MG63 (cell line): Measurements from ENCODE around the gene TTBK1. TPM values are rescaled to one million over a fixed set of nuclear protein-coding genes. Genes with fewer than 3 reads are reported as not detected.

ENCODE experiments used
- DNase-seq: peaks from one replicate; pipeline ENCODE4 v3.0.0-alpha.2; 2020
- H3K27me3 ChIP-seq: fragments of 250-450 bp; sonication (Bioruptor Pico); 2 replicates; pipeline ENCODE4 v1.5.1; 2020; ENCODE audit warnings: mild to moderate bottlenecking, moderate library complexity
- H3K36me3 ChIP-seq: fragments of 250-450 bp; sonication (Bioruptor Pico); 2 replicates; pipeline ENCODE4 v1.5.1; 2020; ENCODE audit warnings: mild to moderate bottlenecking, moderate library complexity
- H3K4me3 ChIP-seq: fragments of 250-450 bp; sonication (Bioruptor Pico); 2 replicates; pipeline ENCODE4 v1.5.1; 2020; ENCODE audit warnings: mild to moderate bottlenecking, moderate library complexity
- H3K9me3 ChIP-seq: fragments of 250-450 bp; sonication (Bioruptor Pico); 2 replicates; pipeline ENCODE4 v1.5.1; 2020; ENCODE audit warnings: mild to moderate bottlenecking, moderate library complexity
- total RNA-seq: library from RNA; depleted of rRNA; stranded (reverse); fragments of >200 nt; shearing (Covaris generic); gene quantifications from 2 replicates; pipeline ENCODE4 v1.2.3, GENCODE V29; 2014; ENCODE audit warnings: low replicate concordance

The TTBK1 gene
- total RNA-seq, 1 experiment from 2014 or later = not detected

DNA sequence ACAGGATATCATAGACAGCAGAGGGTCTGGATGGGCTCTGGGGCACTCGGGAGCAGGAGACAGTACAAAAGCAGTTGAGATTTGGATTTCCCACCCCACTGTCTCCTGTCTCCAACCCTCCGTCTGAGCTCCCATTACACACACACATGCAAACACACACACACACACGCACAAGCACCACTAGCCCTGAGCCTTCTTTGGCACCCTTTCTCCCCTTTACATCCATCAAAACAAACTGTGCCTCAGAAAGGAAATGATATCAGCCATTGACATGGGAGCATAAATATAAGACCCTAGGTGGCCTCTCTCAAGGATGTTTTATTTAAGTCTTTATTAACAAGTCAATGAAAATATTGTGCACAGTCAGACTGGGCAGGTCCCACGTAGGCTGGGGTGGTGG is 17.5 kb downstream of the TTBK1 start:
- no peak for DNase-seq
- Histone ChIP-seq H3K4me3 (no peak overlapping the region), H3K36me3 (no peaks in the 10 kb centered on the region), H3K9me3 (no peaks in the 10 kb centered on the region), H3K27me3 (no peaks in the 10 kb centered on the region)

DNA sequence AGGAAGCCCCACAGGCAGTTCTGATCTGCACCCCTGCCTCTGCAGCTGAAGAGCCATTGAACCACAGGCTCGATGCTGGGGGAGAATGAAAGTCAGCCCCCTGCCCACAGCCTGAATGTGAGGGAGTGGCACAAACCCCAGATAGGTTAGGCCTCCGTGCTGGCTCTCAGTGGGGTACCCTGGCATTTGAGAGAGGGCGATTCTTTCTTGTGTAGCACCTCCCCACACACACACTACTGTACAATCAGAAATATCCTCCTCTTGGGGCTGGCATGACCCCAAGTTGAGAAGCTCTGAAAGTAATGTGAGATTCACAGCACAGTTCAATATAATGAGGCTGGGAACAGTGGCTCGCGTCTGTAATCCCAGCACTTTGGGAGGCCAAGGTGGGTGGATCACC is 17.9 kb downstream of the TTBK1 start:
- Histone ChIP-seq H3K36me3 (no peaks in the 10 kb centered on the region), H3K4me3 (no peak overlapping the region), H3K27me3 (no peaks in the 10 kb centered on the region), H3K9me3 (no peaks in the 10 kb centered on the region)
- DNase-seq = no peak

DNA sequence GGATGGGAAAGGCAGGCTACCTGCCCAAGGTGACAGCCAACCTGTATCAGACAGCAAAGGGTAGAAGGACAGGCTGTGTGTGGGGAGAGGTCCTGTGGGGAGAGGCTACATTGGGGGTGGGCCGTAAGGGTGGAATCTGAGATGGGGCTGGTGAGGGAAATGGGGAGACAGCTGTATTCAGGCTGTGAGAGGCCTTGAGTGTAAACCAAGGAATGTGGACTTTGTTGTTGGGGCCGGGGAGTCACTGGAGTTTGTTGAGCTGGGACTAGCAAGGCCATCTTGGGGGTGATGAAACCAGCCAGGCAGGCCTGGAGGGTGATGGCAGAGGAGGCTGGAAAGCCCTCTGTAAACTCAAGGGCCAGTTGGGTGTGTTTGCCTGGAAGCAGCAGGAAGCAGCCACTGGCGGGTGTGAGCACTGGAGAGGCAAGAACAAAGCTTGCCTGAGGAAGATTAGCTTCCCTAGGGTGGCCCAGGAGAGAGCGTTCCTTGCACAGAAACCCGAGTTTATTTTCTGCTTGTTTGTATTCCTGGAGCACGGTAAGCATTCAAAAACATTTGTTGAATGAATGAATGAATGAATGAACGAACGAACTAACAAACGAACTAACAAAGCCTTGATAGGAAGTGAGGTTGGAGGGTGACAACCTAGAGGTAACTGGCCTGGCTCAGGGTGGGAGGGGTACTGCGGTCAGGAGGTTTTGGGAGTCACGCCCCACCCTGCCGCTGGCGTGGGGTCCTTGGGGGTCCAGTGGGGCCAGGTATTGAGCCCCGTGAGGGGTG is 18.9 kb downstream of the TTBK1 start:
- no peak overlapping the region for H3K4me3 ChIP-seq
- H3K36me3 ChIP-seq = no peaks in the 10 kb centered on the region
- no peaks in the 10 kb centered on the region for H3K9me3 ChIP-seq
- peak; percentile 72 for DNase-seq
- no peaks in the 10 kb centered on the region for H3K27me3 ChIP-seq

DNA sequence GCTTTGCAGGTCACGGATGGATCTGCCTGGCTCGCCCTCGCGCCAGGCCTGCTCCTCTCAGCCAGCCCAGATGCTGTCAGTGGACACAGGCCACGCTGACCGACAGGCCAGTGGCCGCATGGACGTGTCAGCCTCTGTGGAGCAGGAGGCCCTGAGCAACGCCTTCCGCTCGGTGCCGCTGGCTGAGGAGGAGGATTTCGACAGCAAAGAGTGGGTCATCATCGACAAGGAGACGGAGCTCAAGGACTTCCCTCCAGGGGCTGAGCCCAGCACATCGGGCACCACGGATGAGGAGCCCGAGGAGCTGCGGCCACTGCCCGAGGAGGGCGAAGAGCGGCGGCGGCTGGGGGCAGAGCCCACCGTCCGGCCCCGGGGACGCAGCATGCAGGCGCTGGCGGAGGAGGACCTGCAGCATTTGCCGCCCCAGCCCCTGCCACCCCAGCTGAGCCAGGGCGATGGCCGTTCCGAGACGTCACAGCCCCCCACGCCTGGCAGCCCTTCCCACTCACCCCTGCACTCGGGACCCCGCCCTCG is 19.6 kb downstream of the TTBK1 start:
- Histone ChIP-seq H3K4me3 (no peak overlapping the region), H3K36me3 (no peaks in the 10 kb centered on the region), H3K9me3 (no peaks in the 10 kb centered on the region), H3K27me3 (no peaks in the 10 kb centered on the region)
- no peak for DNase-seq

DNA sequence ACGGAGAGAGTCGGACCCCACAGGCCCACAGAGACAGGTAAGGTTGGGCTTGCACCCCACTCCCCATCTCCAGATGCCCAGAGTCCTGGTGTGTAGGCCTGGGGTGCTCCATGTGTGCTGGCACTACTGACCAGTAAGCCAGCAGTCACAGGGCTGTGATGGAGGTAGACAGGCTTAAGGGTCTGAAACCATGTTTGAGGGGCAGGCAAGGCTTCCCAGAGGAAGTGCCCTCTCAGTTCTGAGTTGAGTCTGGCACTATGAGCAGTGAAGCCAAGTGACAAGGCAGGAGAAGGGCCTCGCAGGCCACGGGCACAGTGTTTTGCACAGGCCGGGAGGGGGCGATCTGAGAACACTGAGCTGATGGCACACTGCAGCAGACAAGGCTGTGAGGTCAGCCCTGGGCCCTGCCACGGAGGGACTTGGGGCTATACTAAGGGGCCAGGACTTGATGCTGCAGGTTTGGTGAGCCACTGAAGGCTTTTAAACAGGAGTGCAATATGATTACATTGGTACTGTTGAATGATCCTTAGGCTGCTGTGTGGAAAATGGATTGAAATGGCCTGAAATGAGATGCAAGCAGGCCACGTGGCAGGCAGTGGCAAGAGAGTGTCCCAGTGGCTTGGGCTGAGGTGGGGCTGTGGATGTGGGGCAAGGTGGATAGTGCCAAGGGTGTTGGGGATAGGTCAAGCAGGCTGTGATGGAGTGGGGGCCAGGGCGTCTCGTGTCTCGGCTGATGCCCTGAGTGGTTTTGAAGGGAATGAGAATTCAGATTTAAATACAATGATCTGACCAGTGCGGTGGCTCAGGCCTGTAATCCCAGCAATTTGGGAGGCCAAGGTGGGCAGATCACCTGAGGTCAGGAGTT is 20.3 kb downstream of the TTBK1 start:
- peak; percentile 56 for DNase-seq
- no peak overlapping the region for H3K4me3 ChIP-seq
- no peaks in the 10 kb centered on the region for H3K36me3 ChIP-seq

DNA sequence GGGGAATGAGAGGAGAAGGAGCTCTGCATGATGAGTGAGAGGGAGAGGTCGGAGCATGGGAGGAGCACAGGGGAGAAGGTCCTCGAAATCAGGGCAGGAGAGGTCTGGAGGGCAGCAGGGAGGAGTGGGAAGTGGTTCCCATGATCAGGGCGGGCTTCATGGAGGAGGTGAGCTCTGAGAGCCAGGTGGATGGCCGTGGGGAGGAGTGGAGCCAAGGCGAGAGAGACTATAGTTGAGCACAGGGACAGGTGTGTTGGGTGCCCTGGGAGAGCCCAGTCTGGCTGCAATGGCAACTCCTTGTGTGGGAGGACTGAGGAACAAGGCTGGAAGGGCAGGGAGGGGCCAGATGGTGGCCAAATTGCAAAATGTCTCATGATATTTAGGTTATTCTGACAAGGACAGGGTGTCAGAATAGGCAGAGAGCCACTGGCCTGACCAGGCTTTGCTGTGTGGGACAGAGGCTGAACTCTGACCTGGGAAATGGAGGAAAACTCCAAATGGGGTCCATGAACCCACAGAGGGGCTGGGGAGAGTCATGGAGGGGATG is 21.4 kb downstream of the TTBK1 start:
- DNase-seq = no peak
- Histone ChIP-seq H3K27me3 (no peaks in the 10 kb centered on the region), H3K36me3 (no peaks in the 10 kb centered on the region), H3K9me3 (no peaks in the 10 kb centered on the region), H3K4me3 (no peak overlapping the region)

More for the DNA sequence above, 20.3 kb downstream of the TTBK1 start:
- Histone ChIP-seq H3K9me3 (no peaks in the 10 kb centered on the region), H3K27me3 (no peaks in the 10 kb centered on the region)

DNA sequence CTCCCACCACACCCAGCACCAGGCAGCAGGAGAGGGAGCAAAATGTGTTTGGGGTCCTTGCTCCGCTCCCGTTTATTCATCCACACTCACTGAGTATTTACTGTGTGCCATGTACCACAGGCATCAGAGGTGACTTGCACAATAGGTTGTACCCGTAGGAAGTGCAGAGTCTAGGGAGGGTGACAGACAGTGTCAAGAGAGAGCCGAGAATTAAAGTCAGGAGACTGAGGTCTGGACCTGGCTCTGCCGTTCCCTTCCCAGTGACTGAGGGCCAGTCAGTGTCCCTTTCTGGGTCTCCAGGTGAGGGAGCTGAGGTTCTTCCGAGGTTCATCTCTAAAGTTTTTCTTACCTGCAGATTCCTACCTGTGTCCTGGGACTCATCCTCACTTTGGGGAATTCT is 22.3 kb downstream of the TTBK1 start:
- Histone ChIP-seq H3K27me3 (no peaks in the 10 kb centered on the region), H3K9me3 (no peaks in the 10 kb centered on the region), H3K4me3 (no peak overlapping the region), H3K36me3 (no peaks in the 10 kb centered on the region)
- DNase-seq = no peak

DNA sequence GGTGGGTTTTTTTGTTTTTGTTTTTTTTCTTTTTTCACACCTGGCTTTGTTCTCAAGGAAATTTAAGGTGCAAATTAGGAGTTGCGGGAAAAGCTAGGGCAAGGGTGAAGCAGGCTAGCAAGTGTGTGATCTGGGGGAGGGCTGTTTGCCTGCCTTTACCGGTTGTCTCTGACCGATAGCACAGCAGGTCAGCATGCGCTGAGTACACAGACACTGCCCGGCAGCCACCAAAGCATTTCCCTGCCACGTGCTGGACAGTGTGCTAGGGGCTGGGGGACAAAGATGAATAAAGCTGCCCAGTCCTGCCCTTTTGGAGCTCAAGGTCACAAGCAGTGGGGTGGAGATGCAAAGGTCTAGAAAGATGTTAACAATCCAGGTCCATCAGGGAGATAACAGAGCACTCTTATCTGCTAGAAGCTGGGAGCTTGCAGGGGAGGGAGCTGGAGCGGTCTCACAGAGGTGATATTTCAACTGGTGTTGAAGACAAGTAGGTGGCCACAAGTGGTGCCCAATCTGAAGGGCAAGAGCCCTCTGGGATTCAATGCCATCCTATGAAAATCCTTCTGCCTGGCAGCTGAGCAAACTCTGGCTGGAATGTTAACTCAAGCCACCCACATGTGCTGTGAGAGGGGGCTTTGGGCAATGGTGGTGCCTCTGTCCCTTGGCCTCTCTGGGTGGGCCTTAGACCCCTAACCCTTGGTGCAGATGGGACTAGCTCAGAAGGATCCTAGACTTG is 24.5 kb downstream of the TTBK1 start:
- no peak overlapping the region for H3K4me3 ChIP-seq
- no peaks in the 10 kb centered on the region for H3K9me3 ChIP-seq
- H3K27me3 ChIP-seq = no peaks in the 10 kb centered on the region
- no peaks in the 10 kb centered on the region for H3K36me3 ChIP-seq
- no peak for DNase-seq

DNA sequence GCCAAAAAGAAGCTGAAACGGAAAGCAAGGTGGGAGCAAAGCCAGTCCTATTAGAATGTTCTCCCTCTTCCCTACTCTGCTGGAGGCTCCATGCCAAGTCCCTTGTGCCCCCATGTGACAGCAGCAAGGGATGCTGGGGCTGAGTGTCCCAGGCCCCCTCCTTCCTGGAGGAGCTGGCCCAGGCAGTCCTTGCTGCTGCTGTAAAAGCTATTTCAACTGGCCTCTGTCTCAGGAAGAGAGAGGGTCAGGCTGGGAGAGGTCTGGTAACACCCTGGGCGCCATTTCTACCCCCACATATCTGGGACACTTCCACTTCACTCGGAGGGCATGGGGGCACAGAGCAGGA is 25.0 kb downstream of the TTBK1 start:
- H3K36me3 ChIP-seq = no peaks in the 10 kb centered on the region
- DNase-seq = no peak

DNA sequence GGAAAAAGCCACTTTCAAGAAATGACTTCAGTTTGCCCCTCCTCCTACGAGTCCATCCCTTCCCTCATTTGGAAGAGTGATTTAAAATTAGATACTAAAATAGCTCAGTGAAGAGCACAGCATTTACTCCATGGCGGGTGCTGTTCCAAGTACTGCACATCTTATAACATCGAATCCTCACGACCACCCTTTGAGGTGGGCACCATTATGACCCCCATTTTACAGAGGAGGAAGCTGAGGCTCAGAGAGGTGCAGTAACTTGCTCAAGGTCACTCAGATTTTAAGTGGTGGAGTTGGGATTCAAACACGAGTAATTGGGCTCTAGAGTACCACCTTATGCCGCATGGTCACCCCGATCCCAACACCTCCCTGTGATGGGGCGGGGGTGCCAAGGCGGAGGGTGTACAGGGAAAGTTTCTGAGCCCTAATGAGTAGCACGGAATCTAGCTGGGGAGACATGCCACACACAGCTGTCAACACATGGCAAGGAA is 25.5 kb downstream of the TTBK1 start:
- H3K27me3 ChIP-seq = no peaks in the 10 kb centered on the region
- H3K36me3 ChIP-seq = no peaks in the 10 kb centered on the region
- DNase-seq = no peak
- H3K9me3 ChIP-seq = no peaks in the 10 kb centered on the region
- H3K4me3 ChIP-seq = no peak overlapping the region

More for the DNA sequence above, 25.0 kb downstream of the TTBK1 start:
- Histone ChIP-seq H3K27me3 (no peaks in the 10 kb centered on the region), H3K9me3 (no peaks in the 10 kb centered on the region), H3K4me3 (no peak overlapping the region)

DNA sequence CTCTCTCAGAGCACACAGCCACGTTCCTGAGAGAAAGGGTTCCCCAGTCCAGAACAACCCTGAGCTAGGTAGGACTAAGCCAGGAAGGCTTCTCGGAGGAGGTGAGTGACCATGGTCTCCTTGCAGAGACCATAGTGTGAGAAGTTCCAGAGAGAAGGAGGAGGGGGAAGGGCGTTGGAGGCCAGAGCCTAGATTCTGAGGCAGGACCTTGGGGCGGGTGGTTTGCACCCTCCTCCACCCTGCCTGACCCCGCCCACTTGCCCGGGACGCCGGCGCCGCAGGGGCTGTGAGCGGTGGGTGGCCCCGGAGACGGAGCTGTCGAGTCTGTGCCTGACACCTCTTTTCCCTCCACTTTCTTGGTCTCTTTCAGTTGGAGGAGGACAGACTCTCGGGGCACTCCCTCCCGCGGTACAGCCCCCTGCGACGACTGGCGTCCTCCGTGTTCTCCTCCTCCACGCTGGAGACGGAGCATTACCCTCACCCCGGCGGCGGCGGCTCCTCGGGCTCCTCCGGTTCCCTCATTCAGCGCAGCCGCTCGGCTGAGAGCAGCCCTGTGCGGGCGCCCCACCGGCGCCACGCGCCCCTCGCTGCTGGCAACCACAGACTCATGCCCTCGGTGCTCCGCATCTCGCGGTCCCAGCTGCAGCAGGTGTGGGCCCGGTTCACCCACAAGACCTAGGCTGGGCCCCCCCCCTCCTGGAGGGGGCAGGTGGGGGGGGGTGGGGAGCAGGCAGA is 26.2 kb downstream of the TTBK1 start:
- H3K27me3 ChIP-seq = no peaks in the 10 kb centered on the region
- H3K9me3 ChIP-seq = no peaks in the 10 kb centered on the region
- no peak for DNase-seq
- H3K4me3 ChIP-seq = no peak overlapping the region
- no peaks in the 10 kb centered on the region for H3K36me3 ChIP-seq

DNA sequence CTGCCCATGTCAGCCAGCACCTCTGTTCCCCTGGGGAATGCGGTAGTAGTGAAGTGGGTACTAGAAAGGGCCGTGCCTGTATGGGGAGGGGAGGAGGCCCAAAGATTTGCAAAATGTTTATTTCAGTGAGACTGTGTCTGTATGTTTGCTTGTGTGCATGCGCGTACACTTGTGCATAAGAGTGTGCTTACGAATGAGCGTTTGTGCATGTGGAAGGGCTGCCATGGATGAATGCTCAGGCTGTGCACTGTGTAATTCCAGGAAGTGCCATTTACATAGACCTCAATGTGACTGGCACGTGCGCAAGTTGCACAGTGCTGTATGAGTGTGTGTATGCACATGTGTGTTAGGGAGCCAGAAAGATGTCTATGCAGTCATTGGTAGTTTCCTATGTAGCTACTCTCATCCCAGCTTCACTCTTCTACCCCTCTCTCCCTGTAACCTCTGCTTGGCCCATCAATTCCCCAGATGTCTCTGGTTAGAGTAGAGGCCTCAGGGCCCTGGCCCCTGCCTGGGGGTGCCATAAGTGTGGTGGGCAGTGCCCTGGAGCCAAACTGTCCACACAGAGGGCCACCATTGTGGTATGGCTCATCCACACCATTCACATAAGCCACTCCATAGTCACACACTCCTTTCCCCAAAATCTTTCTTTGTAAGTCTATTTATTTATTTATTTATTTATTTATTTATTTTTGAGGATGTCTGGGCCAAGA is 28.0 kb downstream of the TTBK1 start:
- no peak for DNase-seq
- no peak overlapping the region for H3K4me3 ChIP-seq
- no peaks in the 10 kb centered on the region for H3K9me3 ChIP-seq
- no peaks in the 10 kb centered on the region for H3K36me3 ChIP-seq
- H3K27me3 ChIP-seq = no peaks in the 10 kb centered on the region

DNA sequence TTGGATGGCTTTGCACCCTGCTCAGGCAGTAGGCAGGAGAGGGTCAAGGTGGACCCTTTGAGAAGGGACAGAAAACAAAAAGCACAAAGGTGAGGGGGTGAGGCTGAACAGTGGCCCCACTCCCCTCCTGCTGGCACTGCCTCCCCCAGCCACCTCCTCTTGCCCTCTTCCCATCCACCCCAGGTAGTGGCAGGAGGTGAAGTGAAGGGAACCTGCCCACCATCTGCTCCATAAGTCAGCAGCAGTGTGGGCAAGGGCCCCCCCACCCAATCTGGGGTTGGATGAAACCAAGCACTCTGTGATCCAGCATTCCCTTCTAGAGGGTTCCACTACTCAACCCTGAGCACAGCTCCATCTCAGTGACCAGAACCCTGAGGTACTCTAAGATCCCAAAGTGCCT is 28.7 kb downstream of the TTBK1 start:
- no peaks in the 10 kb centered on the region for H3K9me3 ChIP-seq
- no peak for DNase-seq
- H3K27me3 ChIP-seq = no peaks in the 10 kb centered on the region
- no peaks in the 10 kb centered on the region for H3K36me3 ChIP-seq
- H3K4me3 ChIP-seq = no peak overlapping the region

DNA sequence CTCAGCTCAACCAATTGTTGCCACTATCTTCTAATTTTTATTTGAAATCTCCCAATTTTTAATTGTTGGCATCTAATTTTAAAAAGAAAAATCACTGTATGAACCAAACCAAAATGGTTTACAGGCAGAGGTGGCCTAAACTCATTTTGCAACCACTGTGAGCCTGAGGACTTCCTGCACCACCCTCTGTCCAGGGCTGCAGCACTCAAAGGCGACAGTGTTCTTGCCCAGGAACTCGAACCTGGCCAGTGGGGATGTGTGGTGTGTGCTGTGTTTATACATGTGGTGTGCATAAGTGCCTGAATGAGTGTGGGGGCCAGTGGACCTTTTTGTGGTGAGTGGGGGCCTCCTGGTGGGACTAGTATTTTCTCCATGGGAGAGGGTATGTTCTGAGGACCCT is 30.4 kb downstream of the TTBK1 start:
- Histone ChIP-seq H3K9me3 (no peaks in the 10 kb centered on the region), H3K4me3 (no peak overlapping the region), H3K27me3 (no peaks in the 10 kb centered on the region), H3K36me3 (no peaks in the 10 kb centered on the region)
- no peak for DNase-seq

DNA sequence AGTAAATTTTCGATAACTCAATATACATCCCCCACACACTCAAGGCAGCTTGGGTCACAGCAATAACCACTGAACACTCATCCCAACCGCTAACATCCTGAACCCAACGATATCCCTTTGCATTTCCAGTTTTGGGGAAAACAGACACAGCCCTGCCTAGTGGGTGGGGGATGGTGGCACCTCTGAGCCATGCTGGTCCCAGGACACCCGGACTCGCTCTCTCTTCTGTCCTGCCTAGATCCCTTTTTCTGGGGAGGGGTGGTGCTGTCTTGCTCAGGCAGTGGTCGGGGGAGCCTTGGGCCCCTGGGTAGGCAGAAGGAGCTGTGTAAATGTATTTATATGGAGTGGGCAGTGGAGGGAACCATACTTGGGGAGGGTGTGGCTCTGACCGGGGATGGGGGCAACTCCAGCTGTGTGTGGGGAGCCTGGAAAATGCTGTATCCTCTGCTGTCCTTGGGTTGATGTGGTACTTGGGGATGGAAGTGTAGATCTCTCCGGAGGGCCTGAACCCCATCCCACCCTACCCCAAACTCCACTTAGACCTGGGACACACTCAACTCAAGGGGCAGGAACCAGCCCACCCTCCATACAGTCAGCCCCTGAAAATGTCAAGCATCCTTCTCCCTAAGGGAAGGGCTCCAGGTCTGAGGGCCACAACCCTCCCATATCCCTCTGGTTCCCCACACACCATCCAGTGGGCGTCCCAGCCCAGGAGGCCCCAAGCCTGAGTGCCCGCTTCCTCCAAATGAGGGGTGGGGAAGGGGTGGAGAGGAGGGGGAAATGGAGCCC is 31.0 kb downstream of the TTBK1 start:
- DNase-seq = no peak
- H3K27me3 ChIP-seq = no peaks in the 10 kb centered on the region
- H3K4me3 ChIP-seq = no peak overlapping the region

More for the DNA sequence above, 31.0 kb downstream of the TTBK1 start:
- Histone ChIP-seq H3K36me3 (no peaks in the 10 kb centered on the region), H3K9me3 (no peaks in the 10 kb centered on the region)
